ENCODE results near the gene NCKAP5. TPM values are rescaled to one million over a fixed set of nuclear protein-coding genes. Genes with fewer than 3 reads are reported as not detected.

NCKAP5 gene
- total and polyA plus RNA-seq, 9 of the 15 experiments (the other 6 are each of a cell fraction or from before 2014, with no cell fraction given) = not detected

- no peak for TF ChIP-seq CHD4 (IDR thresholded peaks at IDR 0.05; ENCODE audit: insufficient read depth, insufficient replicate concordance, low read depth, low read length, poor library complexity, severe bottlenecking)
- no peak for TF ChIP-seq RCOR1 (IDR thresholded peaks at IDR 0.05; ENCODE audit: borderline replicate concordance in 1 of 2, low read depth in 2 of 2, low read length in 2 of 2)
- no peak for TF ChIP-seq RB1 (IDR thresholded peaks at IDR 0.05; ENCODE audit: low read depth)
- no peak for TF ChIP-seq POLR2A (conservative IDR thresholded peaks at IDR 0.05)
- no peak for TF ChIP-seq BRF2 (IDR thresholded peaks at IDR 0.05; ENCODE audit: borderline replicate concordance, insufficient read depth, insufficient read length)
- no peak for TF ChIP-seq ZNF57 (CRISPR knock-in tag; IDR thresholded peaks at IDR 0.05)
Measured at GRCh38 chr2:133456156-133456555, 112.1 kb downstream of the NCKAP5 start (continued).

- Histone ChIP-seq H3K27me3 (ENCODE audit: control insufficient read depth in 2 of 2, insufficient read depth in 2 of 2, low read length in 2 of 2) (no peaks in the 10 kb centered on the region), H3K9me3 (replicated peaks; ENCODE audit: control insufficient read depth, insufficient read depth, low read depth, low read length) (no peaks in the 10 kb centered on the region), H3K36me3 (ENCODE audit: control insufficient read depth, insufficient read depth, low read length) (no peaks in the 10 kb centered on the region), H4K20me1 (replicated peaks; ENCODE audit: control insufficient read depth, insufficient read depth, low read length) (no peaks in the 10 kb centered on the region), H3K9ac (ENCODE audit: insufficient read depth in 1 of 2, low read depth in 2 of 2, low read length in 2 of 2) (no peak overlapping the region), H3K4me3 (no peak overlapping the region), H2AFZ (ENCODE audit: low read depth, low read length) (no peak overlapping the region), H3K4me2 (ENCODE audit: insufficient read depth, low read length) (no peak overlapping the region), H3K79me2 (ENCODE audit: control insufficient read depth, insufficient read depth, low read length) (no peaks in the 10 kb centered on the region), H3K4me1 (replicated peaks in 1 of 2; ENCODE audit: control insufficient read depth in 2 of 2, insufficient read depth in 2 of 2, low read length in 2 of 2) (no peaks in the 10 kb centered on the region), H3K27ac (ENCODE audit: extremely low read depth, low read depth, low read length) (no peak overlapping the region), H3K9me1 (ENCODE audit: control insufficient read depth, insufficient read depth, low read length) (no peaks in the 10 kb centered on the region)
- no peak for FAIRE-seq
- ChIA-PET CTCF (ENCODE audit: low intra/inter-chr PET ratio) (no interaction called here), POLR2A (no interaction called here)
- in situ Hi-C loops (cut with MboI) = no loop called here
- DNase-seq (ENCODE audit: extremely low read depth in 1 of 4, low spot score in 3 of 4) = no peak
- no TSS peak for BruUV-seq (replicated peaks)
- intact Hi-C loops (cut with micrococcal nuclease) = no loop called here
- 0% methylated on average over 1 of the region's 1 CpG for WGBS (ENCODE audit: insufficient coverage, low coverage, missing lambda C conversion rate)
- ATAC-seq = no peak
- TF ChIP-seq PHB2 (IDR thresholded peaks at IDR 0.05; ENCODE audit: low read depth) = no peak
- TF ChIP-seq ZFP36 (IDR thresholded peaks at IDR 0.05; ENCODE audit: low read depth, low read length, partially characterized antibody) = no peak
- no peak for TF ChIP-seq POLR3A (IDR thresholded peaks at IDR 0.05; ENCODE audit: borderline replicate concordance, extremely low read depth, insufficient read depth, insufficient read length)
- no peak for TF ChIP-seq KAT7 (CRISPR knock-in tag; IDR thresholded peaks at IDR 0.05; ENCODE audit: borderline replicate concordance)
- no peak for TF ChIP-seq ZNF175 (CRISPR knock-in tag; IDR thresholded peaks at IDR 0.05; ENCODE audit: low read depth)
- no peak for TF ChIP-seq EGR1 (conservative IDR thresholded peaks at IDR 0.05)
- no peak for TF ChIP-seq ZNF282 (CRISPR knock-in tag; IDR thresholded peaks at IDR 0.05)
- TF ChIP-seq ZNF133 (CRISPR knock-in tag; IDR thresholded peaks at IDR 0.05) = no peak
- no peak for TF ChIP-seq RNF219 (CRISPR knock-in tag; IDR thresholded peaks at IDR 0.05)
- no peak for TF ChIP-seq HINFP (tag; conservative IDR thresholded peaks at IDR 0.05; ENCODE audit: low read depth)
- no peak for TF ChIP-seq POU5F1 (IDR thresholded peaks at IDR 0.05; ENCODE audit: borderline replicate concordance, low read depth, low read length, partially characterized antibody)
- TF ChIP-seq SRSF1 (IDR thresholded peaks at IDR 0.05; ENCODE audit: low read depth, low read length) = no peak
Measured at GRCh38 chr2:133453032-133453431, 115.2 kb downstream of the NCKAP5 start.

Data from K562 (cell line).